ENCODE results near the gene BDKRB2.

DNA sequence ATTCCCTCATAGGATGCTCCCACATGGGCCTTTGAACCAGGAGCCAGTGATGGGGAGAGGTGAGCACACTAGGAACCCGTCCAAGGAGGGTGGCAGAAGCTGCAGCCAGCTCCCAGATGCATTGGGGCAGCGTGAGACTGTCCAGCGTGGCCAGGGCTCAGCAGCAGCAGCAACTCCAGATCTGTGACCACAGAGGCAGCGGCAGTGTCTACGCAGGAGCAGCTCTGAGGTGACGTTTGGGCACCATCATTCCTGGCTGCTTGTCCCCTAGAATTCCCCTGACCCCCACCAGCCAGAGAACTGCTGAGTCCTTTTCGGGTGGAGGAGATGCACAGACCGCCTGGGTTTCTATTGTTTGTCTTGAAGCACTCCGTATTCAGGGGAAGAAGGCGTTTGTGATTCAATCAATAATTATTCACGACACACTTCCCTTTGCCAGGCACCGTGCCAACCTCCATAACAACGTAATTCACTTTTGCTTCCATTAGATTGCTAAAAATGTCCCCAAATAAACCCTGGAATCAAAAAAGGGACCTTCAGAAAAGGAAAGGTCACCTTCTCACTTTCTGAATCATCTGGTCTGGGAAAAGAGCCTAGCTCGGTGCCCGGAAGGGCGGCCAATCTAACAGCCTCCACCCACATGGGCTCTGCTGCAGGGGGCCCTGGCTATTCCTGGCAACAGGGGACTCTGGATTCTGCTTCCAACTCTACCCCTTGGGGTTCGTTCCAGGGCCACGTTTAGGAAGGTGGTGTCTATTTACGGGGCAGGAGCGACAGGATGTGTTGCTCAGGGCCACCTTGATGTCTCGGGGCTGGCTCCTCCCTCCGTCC is 11.4 kb upstream of the BDKRB2 start:
- TF ChIP-seq L3MBTL2 (conservative IDR thresholded peaks at IDR 0.05) = no peak
- TF ChIP-seq ELF4 (IDR thresholded peaks at IDR 0.05) = no peak

All from HEK293T (cell line).